ENCODE data around the gene GNPTAB.
"Not testable (repeated sequence)": the region's sequence is repeated elsewhere in the genome, so short reads cannot be mapped to it uniquely, and the experiment has no call there.

GNPTAB gene

DNA sequence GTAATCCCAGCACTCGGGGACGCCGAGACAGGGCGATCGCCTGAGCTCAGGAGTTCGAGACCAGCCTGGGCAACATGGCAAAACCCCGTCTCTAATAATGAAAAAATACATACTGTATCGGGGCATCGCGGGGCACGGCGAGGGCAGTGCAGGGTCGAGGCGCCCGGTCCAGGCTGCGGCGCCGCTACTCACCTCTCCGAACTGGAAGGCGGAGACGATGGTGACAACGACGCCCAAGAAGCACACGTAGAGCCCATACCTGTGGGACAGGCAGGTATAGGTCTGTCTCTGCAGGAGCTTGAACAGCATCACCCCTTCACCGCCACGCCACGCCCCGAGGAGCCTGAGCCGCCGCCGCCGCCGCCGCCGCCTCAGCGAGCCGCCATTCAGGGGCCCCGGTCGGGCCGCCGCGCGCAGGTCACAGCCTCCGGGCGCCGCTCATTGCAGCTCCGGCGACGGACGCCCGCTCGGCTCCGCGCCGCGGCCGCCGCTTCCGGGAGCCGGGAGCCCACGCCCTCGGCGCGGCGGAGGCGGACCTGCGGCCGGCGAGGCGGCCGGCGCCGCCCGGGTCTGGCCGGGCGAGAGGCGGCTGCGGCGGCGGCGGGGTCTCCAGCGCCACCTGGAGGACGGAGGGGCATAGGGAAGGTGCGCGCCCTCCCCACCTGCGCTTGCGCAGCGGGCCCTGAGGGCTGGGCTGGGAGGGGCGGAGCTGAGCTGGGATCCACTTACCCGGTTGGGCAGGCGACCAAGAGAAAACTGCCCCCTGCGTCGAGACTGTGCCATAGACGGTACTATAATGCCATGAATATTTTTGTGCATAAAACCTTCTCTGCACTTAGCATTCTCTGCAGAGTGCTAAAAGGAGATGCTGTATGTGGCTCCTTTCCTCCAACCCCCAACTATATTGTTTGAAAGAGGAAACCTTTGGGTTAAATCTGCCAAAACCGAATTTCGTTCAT lies at the start of gene GNPTAB:
Gene GNPTAB, minus strand, starts transcription at position 593 of the 959 bp plus-strand sequence. Its CDS starts 284 bp downstream, at position 309.
- DNase-seq (ENCODE audit: low read depth) = peak; percentile 94

DNA sequence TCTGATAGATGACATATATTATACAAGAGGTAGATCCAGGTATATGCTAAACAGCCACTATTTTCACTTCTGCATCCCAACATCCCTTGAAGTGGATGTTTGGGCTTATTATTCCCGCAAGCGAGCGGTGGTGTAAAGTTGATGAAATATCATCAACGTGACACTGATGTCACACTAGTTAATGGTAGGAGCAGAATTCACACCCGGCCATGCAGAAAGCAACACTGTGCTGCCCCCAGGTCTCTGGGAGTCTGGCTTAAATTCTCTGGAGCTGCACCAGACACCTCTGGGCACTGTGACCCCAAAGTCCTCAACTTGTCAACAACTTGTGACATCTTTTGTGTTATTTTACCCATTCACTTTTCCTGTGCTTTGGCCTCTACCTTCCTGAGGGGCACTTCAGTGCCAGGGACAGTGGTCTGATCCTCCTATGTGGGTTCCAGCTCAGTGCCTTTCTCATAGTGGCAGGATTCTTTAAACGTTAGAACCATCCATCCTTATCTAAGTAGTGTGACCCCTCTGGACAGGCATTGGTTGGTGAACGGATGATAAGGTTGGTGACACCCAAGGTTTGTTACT lies 47.6 kb upstream of the GNPTAB start:
- no peak for DNase-seq (ENCODE audit: low read depth)

DNA sequence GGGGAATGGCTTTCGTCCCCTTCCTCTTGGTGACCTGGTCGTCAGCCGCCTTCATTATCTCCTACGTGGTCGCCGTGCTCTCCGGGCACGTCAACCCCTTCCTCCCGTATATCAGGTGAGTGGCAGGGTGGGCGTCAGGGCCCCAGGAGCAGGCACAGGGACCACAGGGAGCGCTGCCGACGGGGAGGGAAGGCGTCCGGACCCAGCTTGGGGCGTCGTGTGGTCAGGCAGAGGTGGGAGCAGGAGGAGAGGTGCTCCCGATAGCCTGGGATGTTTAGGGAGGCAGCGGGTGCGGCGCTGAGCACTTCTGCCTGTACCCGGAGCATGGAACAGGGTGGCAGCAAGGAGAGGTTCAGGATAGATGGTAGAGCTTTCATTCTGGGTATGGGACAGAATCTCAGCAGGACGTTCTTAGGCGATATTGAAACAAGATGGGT lies 47.1 kb upstream of the GNPTAB start:
- DNase-seq (ENCODE audit: low read depth) = peak; percentile 1

DNA sequence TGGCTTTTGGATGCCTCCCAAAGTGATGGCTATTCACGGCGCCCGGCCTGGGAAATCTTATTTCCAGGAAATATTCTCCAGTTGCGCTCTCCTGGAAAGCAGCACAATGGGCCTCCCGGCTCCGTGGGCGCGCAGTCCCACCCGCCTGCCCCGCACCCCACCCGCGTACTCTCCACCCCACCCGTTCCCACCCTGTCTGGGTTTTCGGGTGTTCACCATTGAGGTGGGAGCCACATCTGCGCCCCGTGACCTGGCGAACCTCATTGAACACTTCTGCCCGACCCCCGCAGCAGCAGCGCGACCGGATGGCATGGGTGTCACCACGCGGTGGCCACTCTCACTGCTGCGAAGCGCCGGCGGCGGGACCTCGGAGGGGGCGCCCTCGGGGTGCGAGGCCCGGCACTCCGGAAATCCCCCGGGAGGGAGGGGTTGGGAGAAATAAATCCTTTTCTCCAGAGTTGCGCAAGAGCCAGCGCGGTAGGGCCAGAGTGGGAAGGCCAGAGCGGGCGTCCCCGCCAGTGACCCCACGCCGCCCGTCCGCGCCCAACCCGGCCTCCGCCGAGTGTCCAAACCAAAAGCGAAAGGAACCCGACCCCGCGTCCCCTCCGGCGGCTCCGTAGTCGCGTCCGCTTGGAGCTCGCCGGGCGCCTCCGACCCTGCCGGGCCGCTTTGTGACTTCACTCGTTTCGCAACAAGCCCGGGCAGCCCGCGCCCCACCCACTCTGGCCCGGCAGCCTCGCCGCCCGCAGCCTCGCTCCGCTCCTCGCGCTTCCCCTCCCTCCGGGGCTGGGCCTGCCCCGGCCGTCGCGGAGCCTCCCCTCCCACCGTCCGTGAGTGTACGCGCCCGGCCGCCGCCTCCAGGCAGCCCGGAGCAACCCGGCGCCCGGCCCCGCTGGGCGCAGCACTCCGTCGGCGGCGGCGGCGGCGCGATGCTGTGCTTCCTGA lies 46.4 kb upstream of the GNPTAB start, which contains the start of gene DRAM1:
Gene DRAM1, plus strand, starts transcription at position 720 of the 945 bp plus-strand sequence. Its CDS starts 210 bp downstream, at position 930.
- peak; percentile 55 for DNase-seq (ENCODE audit: low read depth)

DNA sequence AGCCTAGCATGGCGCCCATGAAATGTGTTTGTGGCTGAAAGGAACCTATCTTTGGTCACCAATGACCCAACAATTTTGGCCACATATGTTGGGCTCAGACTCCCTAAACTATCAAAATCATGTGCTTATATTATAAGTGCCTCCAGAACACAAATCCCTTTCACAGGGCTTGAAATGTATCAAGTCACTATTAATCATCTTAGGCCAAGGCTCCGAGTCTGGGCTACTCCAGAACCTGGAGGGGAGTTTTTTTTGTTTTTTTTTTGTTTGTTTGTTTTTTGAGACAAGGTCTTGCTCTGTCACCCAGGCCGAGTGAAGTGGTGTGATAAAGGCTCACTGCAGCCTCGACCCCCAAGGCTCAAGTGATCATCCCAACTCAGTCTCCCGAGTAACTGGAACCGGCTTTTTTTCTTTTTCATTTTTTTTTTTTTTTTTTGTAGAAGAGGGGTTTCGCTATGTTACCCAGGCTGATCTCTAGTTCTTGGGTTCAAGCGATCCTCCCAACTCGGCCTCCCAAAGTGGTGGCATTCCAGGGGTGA lies 45.6 kb upstream of the GNPTAB start:
- no peak for DNase-seq (ENCODE audit: low read depth)

DNA sequence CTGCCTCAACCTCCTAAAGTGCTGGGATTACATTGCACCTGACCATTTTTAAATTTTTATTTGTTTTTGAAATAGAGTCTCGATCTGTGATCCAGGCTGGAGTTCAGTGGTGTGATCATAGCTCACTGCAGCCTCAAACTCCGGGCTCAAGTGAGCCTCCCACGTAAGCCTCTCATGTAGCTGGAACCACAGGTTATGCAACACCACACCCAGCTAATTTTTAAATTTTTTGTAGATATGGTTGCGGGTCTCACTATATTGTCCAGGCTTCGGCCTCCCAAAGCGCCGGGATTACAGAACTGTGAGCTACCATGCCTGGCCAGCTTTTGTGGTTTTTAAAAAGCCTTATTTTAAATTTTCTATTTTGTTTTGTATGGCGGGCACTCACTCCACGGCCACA lies 44.4 kb upstream of the GNPTAB start:
- DNase-seq (ENCODE audit: low read depth) = no peak

DNA sequence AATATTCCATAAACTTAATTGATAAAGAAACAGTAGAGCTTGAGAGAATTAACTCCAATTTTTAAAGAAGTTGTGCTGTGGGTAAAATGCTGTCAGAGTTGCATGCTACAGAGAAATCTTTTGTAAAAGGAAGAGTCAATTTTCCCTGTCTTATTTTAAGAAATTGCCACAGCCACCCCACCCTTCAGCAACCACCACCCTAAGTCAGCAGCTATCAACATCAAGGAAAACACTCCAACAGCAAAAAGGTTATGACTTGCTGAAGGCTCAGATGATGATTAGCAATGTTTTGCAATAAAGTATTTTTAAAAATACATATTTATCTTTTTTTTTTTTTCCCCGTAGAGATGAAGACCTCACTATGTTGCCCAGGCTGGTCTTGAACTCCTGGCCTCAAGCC lies 40.2 kb upstream of the GNPTAB start:
- no peak for DNase-seq (ENCODE audit: low read depth)

DNA sequence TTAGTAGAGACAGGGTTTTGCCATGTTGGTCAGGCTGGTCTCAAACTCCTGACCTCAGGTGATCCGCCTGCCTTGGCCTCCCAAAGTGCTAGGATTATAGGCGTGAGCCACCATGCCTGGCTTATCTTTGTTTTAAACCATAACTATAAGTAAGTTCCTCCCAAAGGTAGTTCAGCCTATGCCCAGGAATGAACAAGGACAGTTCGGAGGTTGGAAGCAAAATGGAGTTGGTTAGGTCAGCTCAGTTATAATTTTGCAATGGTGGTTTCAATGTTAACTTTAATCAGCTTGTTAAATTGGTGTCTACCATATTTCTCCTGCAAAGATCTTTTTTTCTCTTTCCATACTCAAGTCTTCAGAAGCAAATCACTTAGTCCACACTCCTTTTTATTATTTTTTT lies 36.9 kb upstream of the GNPTAB start:
- not testable (repeated sequence) for DNase-seq (ENCODE audit: low read depth)

DNA sequence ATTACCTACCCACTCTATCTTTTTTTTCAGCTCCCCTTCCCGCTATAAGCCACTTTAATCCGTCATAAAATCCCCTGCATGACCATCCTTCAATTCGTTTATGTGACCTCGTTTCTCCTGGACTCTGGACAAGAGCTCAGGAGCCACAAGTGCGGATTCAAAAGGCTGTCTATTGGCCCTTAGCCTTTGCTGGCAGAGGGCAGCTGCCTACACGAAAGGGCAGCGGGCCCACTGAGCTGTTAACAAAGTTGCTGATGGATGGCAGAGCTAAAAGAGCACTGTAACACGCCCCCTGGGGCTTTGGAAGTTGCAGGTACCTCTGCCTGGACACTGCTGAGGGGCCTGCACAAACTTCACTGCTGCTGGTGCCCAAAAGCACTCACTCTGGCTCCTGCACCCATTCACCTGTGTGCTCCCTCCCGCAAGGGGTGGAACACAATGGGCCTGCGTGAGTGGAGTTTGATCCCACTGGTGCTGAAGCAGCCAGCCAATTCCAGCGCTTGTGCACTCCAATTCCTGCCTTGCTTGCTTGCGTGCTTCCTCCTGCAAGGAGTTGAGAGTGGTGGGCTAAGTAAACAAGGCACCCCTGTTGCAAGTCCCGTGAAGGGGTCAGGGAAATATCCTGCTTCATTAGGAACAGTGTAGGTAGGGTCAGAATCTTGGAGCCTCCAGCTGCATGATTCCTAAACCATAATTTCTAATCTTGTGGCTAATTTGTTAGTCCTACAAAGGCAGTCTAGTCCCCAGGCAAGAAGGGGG lies 36.0 kb upstream of the GNPTAB start:
- DNase-seq (ENCODE audit: low read depth) = no peak

DNA sequence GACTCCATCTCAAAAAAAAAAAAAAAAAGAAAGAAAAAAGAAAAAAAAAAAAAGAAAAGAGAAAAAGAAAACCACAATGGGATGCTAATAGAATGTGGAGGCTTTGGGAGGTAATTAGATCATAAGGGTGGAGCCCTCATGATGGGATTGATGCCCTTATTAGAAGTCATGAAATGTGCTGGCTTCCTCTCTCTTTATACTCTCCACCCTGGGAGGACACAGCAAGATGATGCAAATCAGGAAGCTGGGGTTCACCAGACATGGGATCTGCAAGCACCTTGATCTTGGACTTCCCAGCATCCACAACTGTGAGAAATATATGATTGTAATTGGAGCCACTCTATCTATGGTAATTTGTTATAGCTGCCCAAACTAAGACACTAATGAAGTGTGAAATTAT lies 33.2 kb upstream of the GNPTAB start:
- DNase-seq (ENCODE audit: low read depth) = no peak

DNA sequence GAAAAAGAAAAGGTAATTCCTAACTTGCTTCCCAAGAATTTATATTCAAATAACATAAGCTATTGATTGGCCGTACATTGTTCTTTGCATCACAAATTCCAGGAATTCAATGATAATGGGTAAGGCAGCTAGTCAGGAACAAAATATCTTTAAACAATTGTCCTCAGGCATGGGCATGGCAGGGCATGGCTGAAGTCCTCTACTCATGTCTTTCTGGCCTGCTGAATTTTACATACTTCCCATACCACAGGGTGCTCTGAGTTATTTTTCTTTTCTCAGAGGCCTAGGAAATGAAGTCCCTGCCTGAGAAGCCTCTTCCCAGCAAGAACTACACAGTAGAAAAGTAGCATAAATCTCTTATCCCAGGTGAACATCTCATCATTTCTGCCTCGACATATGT lies 31.5 kb upstream of the GNPTAB start:
- DNase-seq (ENCODE audit: low read depth) = no peak

DNA sequence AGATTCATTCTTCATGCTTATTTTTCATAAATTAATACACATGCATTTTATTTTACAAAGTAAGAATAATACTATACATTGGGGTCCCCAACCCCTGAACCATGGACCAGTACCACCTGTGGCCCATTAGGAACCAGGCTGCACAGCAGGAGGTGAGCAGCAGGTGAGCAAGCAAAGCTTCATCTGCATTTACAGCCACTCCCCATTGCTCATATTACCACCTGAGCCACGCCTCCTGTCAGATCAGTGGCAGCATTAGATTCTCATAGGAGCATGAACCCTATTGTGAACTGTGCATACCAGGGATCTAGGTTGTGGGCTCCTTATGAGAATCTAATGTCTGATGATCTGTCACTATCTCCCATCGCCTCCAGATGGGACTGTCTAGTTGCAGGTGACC lies 30.9 kb upstream of the GNPTAB start:
- not testable (repeated sequence) for DNase-seq (ENCODE audit: low read depth)

DNA sequence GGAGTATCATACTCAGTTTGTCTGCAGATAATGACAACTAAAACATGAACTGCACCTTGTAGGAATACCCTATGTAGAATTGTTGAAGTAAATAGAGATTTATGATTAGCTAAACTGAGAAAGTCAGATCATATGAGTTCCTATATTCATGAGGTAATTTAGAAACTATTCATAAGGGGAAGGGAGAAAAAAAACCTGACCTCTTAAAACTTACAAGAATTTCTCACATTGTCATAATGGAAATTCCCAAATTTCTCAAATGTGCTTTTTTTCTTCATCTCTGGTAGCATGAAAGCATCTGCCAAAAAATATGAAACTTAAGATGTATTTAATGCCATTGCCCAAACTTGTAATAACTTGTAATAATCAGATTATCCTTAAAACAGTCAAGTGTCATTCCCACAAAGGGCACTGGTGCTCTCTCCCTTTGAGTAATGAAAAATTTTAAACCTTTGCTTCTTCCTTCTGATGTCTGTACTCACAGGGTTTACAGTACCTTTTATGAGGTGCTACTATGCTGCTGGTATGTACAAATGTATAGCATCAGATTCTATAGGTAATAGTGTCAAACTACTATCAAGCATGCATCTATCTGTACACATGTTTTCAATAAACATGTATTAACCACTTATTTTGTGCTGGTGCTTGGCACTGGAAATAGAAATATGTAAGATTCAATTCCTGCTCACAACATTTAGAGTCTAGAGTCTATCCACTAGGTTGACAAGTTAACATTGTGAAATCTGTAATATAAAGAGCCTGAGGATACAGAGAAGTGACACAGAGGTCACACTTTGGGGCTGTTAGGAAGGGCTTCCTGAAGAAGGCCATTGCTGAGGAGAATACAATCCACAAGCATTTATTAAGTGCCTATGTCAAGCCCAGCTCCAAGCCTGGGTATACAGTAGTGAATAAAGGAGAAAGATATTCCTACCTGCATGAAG lies 29.2 kb upstream of the GNPTAB start:
- no peak for DNase-seq (ENCODE audit: low read depth)

DNA sequence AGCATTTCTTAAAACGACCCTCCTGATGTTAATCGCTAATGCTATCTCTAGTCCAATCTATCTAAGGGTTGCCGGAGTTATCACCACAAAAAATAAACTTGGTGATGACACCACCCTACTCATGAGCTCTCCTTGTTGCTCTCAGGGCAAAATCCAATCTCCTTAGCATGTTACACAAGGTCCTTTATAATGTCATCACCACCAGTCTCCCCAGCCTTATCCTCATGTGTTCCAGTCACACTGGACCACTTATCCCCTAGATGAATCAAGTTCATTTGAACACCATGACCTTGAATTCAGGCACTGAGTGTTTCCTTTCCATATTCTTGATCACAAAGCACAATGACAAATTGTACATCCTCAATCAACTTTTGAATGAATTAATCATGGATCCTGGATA lies 27.6 kb upstream of the GNPTAB start:
- DNase-seq (ENCODE audit: low read depth) = no peak

DNA sequence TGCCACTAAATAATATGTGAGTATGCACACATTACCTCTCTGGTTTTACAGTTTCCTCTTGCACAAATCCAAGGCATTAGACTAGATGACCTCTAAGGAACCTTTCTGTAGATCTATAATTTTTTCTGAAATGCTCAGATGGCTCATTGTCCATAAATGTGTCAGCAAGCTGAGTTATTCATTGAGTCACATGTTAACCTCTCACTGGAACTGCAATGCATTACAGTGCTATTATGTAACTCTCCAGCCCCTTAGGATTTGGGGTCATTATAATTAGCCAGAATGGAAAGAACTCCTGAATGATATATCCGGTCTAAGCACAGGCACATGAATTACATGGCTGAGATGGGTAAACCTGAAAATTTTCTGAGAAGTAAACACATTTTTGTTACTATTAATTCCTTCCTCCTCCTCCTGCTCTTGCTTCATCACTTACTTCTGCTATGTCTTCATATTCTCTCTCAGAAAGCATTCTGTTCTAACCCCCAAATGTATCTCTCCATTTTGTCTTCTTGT lies 26.3 kb upstream of the GNPTAB start:
- DNase-seq (ENCODE audit: low read depth) = no peak

DNA sequence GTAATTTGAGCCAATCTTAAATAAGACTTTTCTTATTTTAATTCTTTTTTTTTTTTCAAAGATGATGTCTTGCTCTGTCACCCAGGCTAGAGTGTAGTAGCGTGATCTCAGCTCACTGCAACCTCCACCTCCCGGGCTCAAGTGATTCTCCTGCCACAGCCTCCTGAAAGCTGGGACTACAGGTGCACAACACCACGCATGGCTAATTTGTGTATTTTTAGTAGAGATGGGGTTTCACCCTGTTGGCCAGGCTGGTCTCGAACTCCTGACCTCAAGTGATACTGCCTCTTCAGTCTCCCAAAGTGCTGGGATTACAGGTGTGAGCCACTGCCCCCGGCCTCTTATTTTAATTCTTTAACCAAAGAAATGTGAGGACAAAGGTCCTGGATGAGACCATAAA lies 25.9 kb upstream of the GNPTAB start:
- DNase-seq (ENCODE audit: low read depth) = not testable (repeated sequence)

DNA sequence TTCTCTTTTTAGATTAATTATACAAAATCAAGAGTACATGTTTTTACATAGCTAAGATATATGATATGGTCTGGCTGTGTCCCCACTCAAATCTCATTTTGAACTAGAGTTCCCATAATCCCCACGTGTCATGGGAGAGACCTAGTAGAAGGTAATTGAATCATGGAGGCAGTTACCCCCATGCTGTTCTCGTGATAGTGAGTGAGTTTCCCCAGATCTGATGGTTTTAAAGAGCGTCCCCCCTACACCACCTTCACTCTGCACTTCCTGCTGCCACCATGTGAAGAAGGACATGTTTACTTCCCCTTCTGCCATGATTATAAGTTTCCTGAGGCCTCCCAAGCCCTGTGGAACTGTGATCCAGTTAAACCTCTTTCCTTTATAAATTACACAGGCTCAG lies 25.2 kb upstream of the GNPTAB start:
- no peak for DNase-seq (ENCODE audit: low read depth)

DNA sequence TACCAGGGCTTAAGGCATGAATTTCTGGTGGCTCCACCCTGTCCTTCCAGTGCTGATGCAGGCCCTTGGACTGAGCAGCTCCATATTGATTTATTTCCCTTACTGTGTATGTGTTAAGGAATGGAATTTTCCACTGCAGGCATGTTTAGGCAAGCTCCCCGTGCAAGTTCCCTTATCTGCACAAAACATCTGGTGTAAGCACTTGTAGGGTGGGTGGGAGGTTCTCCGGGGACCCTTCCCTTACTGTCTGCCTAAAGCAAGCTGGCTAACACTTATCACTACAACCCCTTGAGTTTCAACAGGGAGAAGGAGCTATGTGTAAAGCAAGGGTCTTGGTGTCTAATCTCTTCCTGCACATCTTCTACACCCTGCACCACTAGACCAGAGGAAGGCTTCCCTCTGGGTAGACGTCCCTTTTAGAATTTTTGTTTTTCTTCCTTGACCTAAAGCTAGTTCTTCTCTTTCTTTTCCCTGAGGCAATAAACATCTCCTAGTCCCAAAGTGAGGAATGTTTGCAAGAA lies 24.7 kb upstream of the GNPTAB start:
- no peak for DNase-seq (ENCODE audit: low read depth)

DNA sequence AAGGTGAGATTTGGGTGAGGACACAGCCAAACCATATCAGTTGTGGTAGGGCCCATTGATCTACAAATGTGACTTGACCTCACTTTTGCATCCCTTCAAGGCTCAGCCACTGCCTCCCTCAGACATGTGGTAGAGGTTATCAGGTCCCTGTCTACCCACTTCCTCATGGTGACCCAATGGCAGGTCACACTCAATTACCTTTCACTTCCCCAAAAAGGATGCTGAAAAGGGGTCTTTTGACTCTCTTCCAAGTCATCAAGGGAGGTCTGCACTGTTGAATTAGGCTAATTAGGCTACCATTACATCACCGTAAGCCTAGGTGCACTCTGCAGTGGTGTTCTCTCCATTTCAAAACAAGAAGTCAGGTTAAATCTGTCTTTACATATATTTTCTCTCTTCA lies 24.0 kb upstream of the GNPTAB start:
- no peak for DNase-seq (ENCODE audit: low read depth)
